ENCODE measurements around the gene SCCPDH. TPM values are rescaled to one million over a fixed set of nuclear protein-coding genes. Genes with fewer than 3 reads are reported as not detected.

SCCPDH gene
- total and polyA plus RNA-seq, 9 of the 15 experiments (the other 6 are each of a cell fraction or from before 2014, with no cell fraction given), result 7.0 to 61.9 (median 38.3) TPM

GRCh38 chr1:246724016-246724730, at the start of gene SCCPDH (continued):
- TF ChIP-seq HES1 (IDR thresholded peaks at IDR 0.05; ENCODE audit: low read depth) (no peak), MXI1 (IDR thresholded peaks at IDR 0.05; ENCODE audit: low read depth, low read length) (0 out of 2 replicates have a peak, but pooled peaks have one; percentile 36), ADNP (tag; IDR thresholded peaks at IDR 0.05) (no peak), PHTF2 (CRISPR knock-in tag; IDR thresholded peaks at IDR 0.05) (no peak), ZNF165 (CRISPR knock-in tag; IDR thresholded peaks at IDR 0.05; ENCODE audit: borderline replicate concordance) (0 out of 2 replicates have a peak, but pooled peaks have one; percentile 28), NFRKB (IDR thresholded peaks at IDR 0.05; ENCODE audit: low read depth) (0 out of 2 replicates have a peak, but pooled peaks have one; percentile 26), ZNF766 (CRISPR knock-in tag; conservative IDR thresholded peaks at IDR 0.05) (no peak), E2F3 (CRISPR knock-in tag; IDR thresholded peaks at IDR 0.05) (no peak), TARDBP (IDR thresholded peaks at IDR 0.05) (peak; percentile 86), TFE3 (CRISPR knock-in tag; IDR thresholded peaks at IDR 0.05) (no peak), GATAD2B (IDR thresholded peaks at IDR 0.05; ENCODE audit: borderline replicate concordance) (peak; percentile 92), IFI16 (CRISPR knock-in tag; IDR thresholded peaks at IDR 0.05) (no peak), ZNF174 (CRISPR knock-in tag; IDR thresholded peaks at IDR 0.05) (no peak), ZNF449 (CRISPR knock-in tag; IDR thresholded peaks at IDR 0.05) (no peak), MED1 (CRISPR knock-in tag; IDR thresholded peaks at IDR 0.05; ENCODE audit: borderline replicate concordance) (no peak), MTF1 (CRISPR knock-in tag; IDR thresholded peaks at IDR 0.05; ENCODE audit: borderline replicate concordance) (no peak), ZNF655 (CRISPR knock-in tag; IDR thresholded peaks at IDR 0.05) (no peak), KLF10 (CRISPR knock-in tag; IDR thresholded peaks at IDR 0.05) (no peak), PKNOX1 (IDR thresholded peaks at IDR 0.05) (no peak)
- TF ChIP-seq, protein P1, sequence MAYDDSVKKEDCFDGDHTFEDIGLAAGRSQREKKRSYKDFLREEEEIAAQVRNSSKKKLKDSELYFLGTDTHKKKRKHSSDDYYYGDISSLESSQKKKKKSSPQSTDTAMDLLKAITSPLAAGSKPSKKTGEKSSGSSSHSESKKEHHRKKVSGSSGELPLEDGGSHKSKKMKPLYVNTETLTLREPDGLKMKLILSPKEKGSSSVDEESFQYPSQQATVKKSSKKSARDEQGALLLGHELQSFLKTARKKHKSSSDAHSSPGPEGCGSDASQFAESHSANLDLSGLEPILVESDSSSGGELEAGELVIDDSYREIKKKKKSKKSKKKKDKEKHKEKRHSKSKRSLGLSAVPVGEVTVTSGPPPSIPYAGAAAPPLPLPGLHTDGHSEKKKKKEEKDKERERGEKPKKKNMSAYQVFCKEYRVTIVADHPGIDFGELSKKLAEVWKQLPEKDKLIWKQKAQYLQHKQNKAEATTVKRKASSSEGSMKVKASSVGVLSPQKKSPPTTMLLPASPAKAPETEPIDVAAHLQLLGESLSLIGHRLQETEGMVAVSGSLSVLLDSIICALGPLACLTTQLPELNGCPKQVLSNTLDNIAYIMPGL (CRISPR knock-in tag; IDR thresholded peaks at IDR 0.05), result no peak
